Sigmoid colon (tissue), 4 donors: ENCODE results near the gene RNF217.

Experiments used
- EP300 ChIP-seq, 4 donors: sonication (generic); formaldehyde crosslinking; IDR thresholded peaks; one replicate each; pipeline ENCODE4 v1.6.1; 2017; ENCODE audit warnings: antibody characterized with exemption in 4 of 4
- POLR2A ChIP-seq, 2 donors: fragments of 450-650 bp; IDR thresholded peaks; one replicate each; pipeline ENCODE4 v1.6.1; 2016; ENCODE audit warnings: antibody characterized with exemption in 2 of 2, mild to moderate bottlenecking in 2 of 2, moderate library complexity in 2 of 2
- POLR2AphosphoS5 ChIP-seq, 4 donors: sonication (generic); formaldehyde crosslinking; IDR thresholded peaks; one replicate each; pipeline ENCODE4 v1.6.1; 2017; ENCODE audit warnings: antibody characterized with exemption in 4 of 4
- TF ChIP-seq, protein P1 (sequence below), 4 experiments: fragments of 450-650 bp in 3 of 4; fragments of 200-600 bp in 1 of 4; IDR thresholded peaks; one replicate each; pipeline ENCODE4 v1.5.1; 2016 to 2019; ENCODE audit warnings: antibody characterized with exemption in 4 of 4, mild to moderate bottlenecking in 3 of 4, moderate library complexity in 2 of 4

DNA sequence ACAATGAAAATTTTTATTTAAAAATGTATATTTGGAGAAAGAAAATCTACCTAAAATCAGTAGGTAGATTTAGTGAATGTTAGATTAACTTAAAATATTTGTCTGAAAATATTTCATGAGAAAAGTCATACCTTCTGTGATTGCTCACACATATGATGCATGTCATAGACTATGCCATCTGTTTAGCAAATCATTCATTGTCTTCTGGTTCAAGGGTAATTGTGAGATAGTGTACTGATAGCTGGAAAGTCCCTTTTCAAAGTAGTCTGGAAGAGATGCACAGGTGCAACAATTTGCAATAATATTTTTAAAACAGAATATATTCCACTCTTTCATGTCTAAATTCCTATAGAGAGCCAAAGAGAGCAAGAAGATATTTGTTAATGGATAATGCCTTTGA is 21.0 kb upstream of the RNF217 start:
- TF ChIP-seq POLR2AphosphoS5 (IDR thresholded peaks at IDR 0.05), result no peak
- TF ChIP-seq POLR2A (IDR thresholded peaks at IDR 0.05), result no peak
- TF ChIP-seq, protein P1, sequence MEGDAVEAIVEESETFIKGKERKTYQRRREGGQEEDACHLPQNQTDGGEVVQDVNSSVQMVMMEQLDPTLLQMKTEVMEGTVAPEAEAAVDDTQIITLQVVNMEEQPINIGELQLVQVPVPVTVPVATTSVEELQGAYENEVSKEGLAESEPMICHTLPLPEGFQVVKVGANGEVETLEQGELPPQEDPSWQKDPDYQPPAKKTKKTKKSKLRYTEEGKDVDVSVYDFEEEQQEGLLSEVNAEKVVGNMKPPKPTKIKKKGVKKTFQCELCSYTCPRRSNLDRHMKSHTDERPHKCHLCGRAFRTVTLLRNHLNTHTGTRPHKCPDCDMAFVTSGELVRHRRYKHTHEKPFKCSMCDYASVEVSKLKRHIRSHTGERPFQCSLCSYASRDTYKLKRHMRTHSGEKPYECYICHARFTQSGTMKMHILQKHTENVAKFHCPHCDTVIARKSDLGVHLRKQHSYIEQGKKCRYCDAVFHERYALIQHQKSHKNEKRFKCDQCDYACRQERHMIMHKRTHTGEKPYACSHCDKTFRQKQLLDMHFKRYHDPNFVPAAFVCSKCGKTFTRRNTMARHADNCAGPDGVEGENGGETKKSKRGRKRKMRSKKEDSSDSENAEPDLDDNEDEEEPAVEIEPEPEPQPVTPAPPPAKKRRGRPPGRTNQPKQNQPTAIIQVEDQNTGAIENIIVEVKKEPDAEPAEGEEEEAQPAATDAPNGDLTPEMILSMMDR (IDR thresholded peaks at IDR 0.05), result no peak
- no peak for TF ChIP-seq EP300 (IDR thresholded peaks at IDR 0.05)
